GM19099 (cell line): ENCODE data around the gene KIF19.

Source experiments
- POLR2A ChIP-seq: IDR thresholded peaks from 3 replicates; pipeline ENCODE4 v1.6.1; 2011; ENCODE audit warnings: low read depth; ENCODE audit not compliant: insufficient read length; ENCODE audit errors: extremely low read depth

KIF19 gene

GRCh38 chr17:74362069-74362405, 36.0 kb downstream of the KIF19 start:
- no peak for TF ChIP-seq POLR2A

GRCh38 chr17:74362810-74363498, 36.9 kb downstream of the KIF19 start:
- TF ChIP-seq POLR2A: no peak

- TF ChIP-seq POLR2A: no peak
Observed at GRCh38 chr17:74367206-74367605, 41.2 kb downstream of the KIF19 start, which contains the start of gene GPR142. GPR142 (plus strand) TSS chr17:74367506; CDS start chr17:74369541, 2,035 bp downstream.

GRCh38 chr17:74368341-74369081, 42.5 kb downstream of the KIF19 start:
- no peak for TF ChIP-seq POLR2A

- no peak for TF ChIP-seq POLR2A
Observed at GRCh38 chr17:74369221-74369620, 43.2 kb downstream of the KIF19 start.

GRCh38 chr17:74369665-74370490, 43.9 kb downstream of the KIF19 start:
- no peak for TF ChIP-seq POLR2A

GRCh38 chr17:74371653-74372147, 45.7 kb downstream of the KIF19 start:
- TF ChIP-seq POLR2A: no peak

GRCh38 chr17:74372426-74372825, 46.4 kb downstream of the KIF19 start:
- TF ChIP-seq POLR2A: no peak

- TF ChIP-seq POLR2A: no peak
Observed at GRCh38 chr17:74373838-74374606, 48.0 kb downstream of the KIF19 start.

GRCh38 chr17:74374858-74375257, 48.8 kb downstream of the KIF19 start:
- TF ChIP-seq POLR2A: no peak

GRCh38 chr17:74379495-74380085, 53.6 kb downstream of the KIF19 start:
- TF ChIP-seq POLR2A: no peak

- no peak for TF ChIP-seq POLR2A
Observed at GRCh38 chr17:74380086-74380958, 54.3 kb downstream of the KIF19 start.

GRCh38 chr17:74380959-74381808, 55.2 kb downstream of the KIF19 start:
- TF ChIP-seq POLR2A: no peak

- TF ChIP-seq POLR2A: no peak
Observed at GRCh38 chr17:74383141-74383540, 57.1 kb downstream of the KIF19 start.
